ENCODE measurements around the gene FOSL1. TPM values are rescaled to one million over a fixed set of nuclear protein-coding genes. Genes with fewer than 3 reads are reported as not detected.

Gene FOSL1
- total and polyA plus RNA-seq, 4 experiments from 2014 or later = 0.39 to 0.81 (median 0.79) TPM; not detected in 1

- Histone ChIP-seq H3K4me1 (ENCODE audit: insufficient read depth, low read length) (peaks cover 63% of the 10 kb centered on the region), H3K36me3 (ENCODE audit: insufficient read depth, low read length) (peaks cover 46% of the 10 kb centered on the region), H3K27me3 (ENCODE audit: insufficient read depth, low read length) (no peaks in the 10 kb centered on the region), H3K9me3 (ENCODE audit: control insufficient read depth in 1 of 2, low read length in 2 of 2) (no peaks in the 10 kb centered on the region), H3K27ac (ENCODE audit: low read depth, low read length) (peak overlapping the region; percentile 85), H3K4me3 (ENCODE audit: low read length in 2 of 2) (peak overlapping the region; percentile 55 to 81)
- Mint-ChIP-seq H3K9me3 (peaks cover 0 to 6% (median 0%) of the 10 kb centered on the region in 8 donors), H3K36me3 (peaks cover 42 to 63% of the 10 kb centered on the region in 2 donors), H3K27ac (peak overlapping the region; percentile 91 to 99 (median 97)), H3K4me1 (peaks cover 33 to 70% (median 52%) of the 10 kb centered on the region in 4 donors), H3K27me3 (no peaks in the 10 kb centered on the region), H3K4me3 (peak overlapping the region; percentile 93 to 99 (median 96))
- DNase-seq = peak in 1 of 5 donors; percentile 23
- CTCF ChIA-PET (ENCODE audit: partially characterized antibody) = interaction anchor here (0.6 to 11.0 kb wide), 9 partner anchors 13 to 186 kb away, joined by 3 to 281 read pairs (median 3); partner anchors contain the start of genes CCDC85B, EFEMP2, FIBP and KAT5
- POLR2A ChIA-PET (ENCODE audit: partially characterized antibody) = interaction anchor here (0.6 to 8.5 kb wide), 37 partner anchors 8 to 1541 kb away, joined by 3 to 435 read pairs (median 5); partner anchors contain the start of genes BANF1, C11orf68, CCDC85B and CTSW
- intact Hi-C loops (cut with micrococcal nuclease) = loop anchor here (1.0 to 10.0 kb wide), 9 partner anchors 14 to 724 kb away; partner anchors contain the start of genes BANF1, C11orf68, CCDC85B and DRAP1
Measured at GRCh38 chr11:65858681-65859087, 41.5 kb downstream of the FOSL1 start.

GRCh38 chr11:65857853-65858680 is 42.1 kb downstream of the FOSL1 start, which contains the start of gene CFL1:
TSS of gene CFL1 (minus strand) at chr11:65858180. CDS start at chr11:65858099, 81 bp downstream.
- Histone ChIP-seq H3K9me3 (ENCODE audit: control insufficient read depth in 1 of 2, low read length in 2 of 2) (no peaks in the 10 kb centered on the region), H3K27ac (ENCODE audit: low read depth, low read length) (peak within 1 kb of the TSS; percentile 85), H3K36me3 (ENCODE audit: insufficient read depth, low read length) (peaks cover 46% of the 10 kb centered on the region), H3K27me3 (ENCODE audit: insufficient read depth, low read length) (no peaks in the 10 kb centered on the region), H3K4me3 (ENCODE audit: low read length in 2 of 2) (peak within 1 kb of the TSS; percentile 62 to 90), H3K4me1 (ENCODE audit: insufficient read depth, low read length) (peaks cover 63% of the 10 kb centered on the region)
- intact Hi-C loops (cut with micrococcal nuclease) = loop anchor here (1.0 to 10.0 kb wide), 9 partner anchors 15 to 723 kb away; partner anchors contain the start of genes BANF1, C11orf68, CCDC85B and DRAP1
- H3K36me3 Mint-ChIP-seq = peaks cover 44 to 66% of the 10 kb centered on the region in 2 donors
- ChIA-PET POLR2A (ENCODE audit: partially characterized antibody) (interaction anchor here (0.6 to 8.5 kb wide), 36 partner anchors 8 to 1541 kb away, joined by 3 to 435 read pairs (median 5); partner anchors contain the start of genes BANF1, C11orf68, CCDC85B and CTSW), CTCF (ENCODE audit: partially characterized antibody) (interaction anchor here (0.6 to 11.0 kb wide), 7 partner anchors 17 to 187 kb away, joined by 3 to 281 read pairs (median 3); partner anchors contain the start of genes CCDC85B, FIBP and KAT5)
- peak; percentile 97 to 98 (median 97) for DNase-seq
- peak within 1 kb of the TSS; percentile 93 to 99 (median 96) for H3K4me3 Mint-ChIP-seq
- H3K27me3 Mint-ChIP-seq = no peaks in the 10 kb centered on the region
- peaks cover 0 to 6% (median 0%) of the 10 kb centered on the region in 8 donors for H3K9me3 Mint-ChIP-seq
- peaks cover 35 to 76% (median 56%) of the 10 kb centered on the region in 4 donors for H3K4me1 Mint-ChIP-seq
- peak within 1 kb of the TSS; percentile 92 to 99 (median 97) for H3K27ac Mint-ChIP-seq

GRCh38 chr11:65857500-65857852 is 42.7 kb downstream of the FOSL1 start:
- intact Hi-C loops (cut with micrococcal nuclease) = loop anchor here (5.0 to 10.0 kb wide), 2 partner anchors 195 to 723 kb away; partner anchors contain the start of genes RELA and SYVN1
- CTCF ChIA-PET (ENCODE audit: partially characterized antibody) = interaction anchor here (0.8 to 11.0 kb wide), 3 partner anchors 24 to 146 kb away, joined by 3 to 281 read pairs (median 3); partner anchors contain the start of genes CCDC85B, FIBP and KAT5
- peak overlapping the region; percentile 60 for H3K27ac ChIP-seq (ENCODE audit: low read depth, low read length)

GRCh38 chr11:65856689-65857499 is 43.3 kb downstream of the FOSL1 start:
- H3K27me3 ChIP-seq (ENCODE audit: insufficient read depth, low read length) = no peaks in the 10 kb centered on the region
- Mint-ChIP-seq H3K4me3 (peak overlapping the region; percentile 83 to 96 (median 91)), H3K9me3 (peaks cover 0 to 6% (median 0%) of the 10 kb centered on the region in 8 donors), H3K27me3 (no peaks in the 10 kb centered on the region), H3K27ac (peak overlapping the region; percentile 81 to 97 (median 92)), H3K36me3 (peaks cover 43 to 66% of the 10 kb centered on the region in 2 donors), H3K4me1 (peaks cover 34 to 80% (median 54%) of the 10 kb centered on the region in 4 donors)
- ChIA-PET CTCF (ENCODE audit: partially characterized antibody) (interaction anchor here (0.5 to 11.0 kb wide), 2 partner anchors 31 to 87 kb away, joined by 4 to 281 read pairs; partner anchors contain the start of genes CCDC85B and FIBP), POLR2A (ENCODE audit: partially characterized antibody) (interaction anchor here (0.8 to 8.5 kb wide), 16 partner anchors 9 to 515 kb away, joined by 3 to 435 read pairs (median 5); partner anchors contain the start of genes BANF1, CCDC85B, CTSW and EFEMP2)
- H3K36me3 ChIP-seq (ENCODE audit: insufficient read depth, low read length) = peaks cover 42% of the 10 kb centered on the region
- DNase-seq = peak; percentile 81 to 88 (median 84)
- peak overlapping the region; percentile 60 for H3K27ac ChIP-seq (ENCODE audit: low read depth, low read length)
- intact Hi-C loops (cut with micrococcal nuclease) = loop anchor here (5.0 to 10.0 kb wide), 2 partner anchors 195 to 722 kb away; partner anchors contain the start of genes RELA and SYVN1
- H3K9me3 ChIP-seq (ENCODE audit: control insufficient read depth in 1 of 2, low read length in 2 of 2) = no peaks in the 10 kb centered on the region
- peak overlapping the region; percentile 62 to 90 for H3K4me3 ChIP-seq (ENCODE audit: low read length in 2 of 2)
- peaks cover 56% of the 10 kb centered on the region for H3K4me1 ChIP-seq (ENCODE audit: insufficient read depth, low read length)

More at GRCh38 chr11:65857500-65857852, 42.7 kb downstream of the FOSL1 start:
- DNase-seq = peak; percentile 65 to 74 (median 69)
- Mint-ChIP-seq H3K27ac (peak overlapping the region in 2 of 7 donors; percentile 71 to 93), H3K27me3 (no peaks in the 10 kb centered on the region), H3K36me3 (peaks cover 39 to 63% of the 10 kb centered on the region in 2 donors), H3K4me3 (peak overlapping the region; percentile 83 to 96 (median 91)), H3K9me3 (peaks cover 0 to 6% (median 0%) of the 10 kb centered on the region in 8 donors), H3K4me1 (peaks cover 32 to 76% (median 53%) of the 10 kb centered on the region in 4 donors)
- H3K27me3 ChIP-seq (ENCODE audit: insufficient read depth, low read length) = no peaks in the 10 kb centered on the region
- H3K36me3 ChIP-seq (ENCODE audit: insufficient read depth, low read length) = peaks cover 43% of the 10 kb centered on the region
- H3K4me1 ChIP-seq (ENCODE audit: insufficient read depth, low read length) = peaks cover 62% of the 10 kb centered on the region
- H3K4me3 ChIP-seq (ENCODE audit: low read length in 2 of 2) = peak overlapping the region; percentile 62 to 90
- H3K9me3 ChIP-seq (ENCODE audit: control insufficient read depth in 1 of 2, low read length in 2 of 2) = no peaks in the 10 kb centered on the region
- POLR2A ChIA-PET (ENCODE audit: partially characterized antibody) = interaction anchor here (0.8 to 8.5 kb wide), 21 partner anchors 9 to 514 kb away, joined by 3 to 435 read pairs (median 5); partner anchors contain the start of genes BANF1, CCDC85B, CTSW and EFEMP2

- intact Hi-C loops (cut with micrococcal nuclease) = loop anchor here (5.0 to 10.0 kb wide), 2 partner anchors 194 to 721 kb away; partner anchors contain the start of genes RELA and SYVN1
- Histone ChIP-seq H3K27me3 (ENCODE audit: insufficient read depth, low read length) (no peaks in the 10 kb centered on the region), H3K4me3 (ENCODE audit: low read length in 2 of 2) (peak overlapping the region; percentile 25 to 90), H3K4me1 (ENCODE audit: insufficient read depth, low read length) (peaks cover 47% of the 10 kb centered on the region), H3K36me3 (ENCODE audit: insufficient read depth, low read length) (peaks cover 50% of the 10 kb centered on the region), H3K9me3 (ENCODE audit: control insufficient read depth in 1 of 2, low read length in 2 of 2) (peaks cover 0 to 5% of the 10 kb centered on the region in 2 donors), H3K27ac (ENCODE audit: low read depth, low read length) (peak overlapping the region; percentile 60)
- POLR2A ChIA-PET (ENCODE audit: partially characterized antibody) = interaction anchor here (1.0 to 6.4 kb wide), 7 partner anchors 9 to 241 kb away, joined by 3 to 222 read pairs (median 30); partner anchors contain the start of genes EFEMP2, MAP3K11, PCNX3 and SNX32
- no peaks in the 10 kb centered on the region for H3K27me3 Mint-ChIP-seq
- no peak for DNase-seq
- H3K27ac Mint-ChIP-seq = peak overlapping the region; percentile 81 to 97 (median 92)
- peaks cover 51 to 67% of the 10 kb centered on the region in 2 donors for H3K36me3 Mint-ChIP-seq
- H3K4me3 Mint-ChIP-seq = peak overlapping the region; percentile 83 to 96 (median 91)
- CTCF ChIA-PET (ENCODE audit: partially characterized antibody) = interaction anchor here (11.0 kb wide), 1 partner anchor 31 kb away, joined by 281 read pairs; the partner anchor contains the start of genes CCDC85B and FIBP
- peaks cover 32 to 73% (median 50%) of the 10 kb centered on the region in 4 donors for H3K4me1 Mint-ChIP-seq
- H3K9me3 Mint-ChIP-seq = peaks cover 0 to 6% (median 0%) of the 10 kb centered on the region in 8 donors
Measured at GRCh38 chr11:65855927-65856363, 44.2 kb downstream of the FOSL1 start.

Data from CD4-positive, alpha-beta memory T cell (primary cell).